IMR-90 (cell line): ENCODE results near the gene LRRC70. TPM values are rescaled to one million over a fixed set of nuclear protein-coding genes. Genes with fewer than 3 reads are reported as not detected.

Source experiments
- ATAC-seq: fragments of 200-7000 bp; cut with Tn5 transposase; 2 replicates; pipeline ENCODE4 v1.9.1; 2020; ENCODE audit warnings: low read depth, mild to moderate bottlenecking, moderate library complexity
- BruUV-seq: library from RNA; stranded (reverse); fragments of 400-500 nt; replicated peaks from 2 replicates; lab custom pipeline; 2021; lab: Mats Ljungman, UMichigan
- CTCF ChIA-PET: fragments of 300-600 bp; formaldehyde crosslinking; extraction: SDS; loops from one replicate; lab custom pipeline; 2021; ENCODE audit warnings: antibody characterized with exemption; lab: Yijun Ruan, JAX
- POLR2A ChIA-PET: fragments of 300-600 bp; sonication (Branson Sonifier 250); formaldehyde crosslinking; loops from one replicate; lab custom pipeline; 2022; ENCODE audit warnings: antibody characterized with exemption; ENCODE audit not compliant: unreplicated experiment; lab: Charles Lee
- DNase-seq: peaks from one replicate; pipeline ENCODE4 v3.0.0; 2013
- H2AFZ ChIP-seq: replicated peaks from 2 replicates; pipeline ENCODE3; 2013; ENCODE audit warnings: low read length, mild to moderate bottlenecking; ENCODE audit not compliant: poor library complexity
- H2AK5ac ChIP-seq: 2 replicates; pipeline ENCODE4 v1.6.1; 2013; ENCODE audit warnings: low read depth, low read length, inconsistent platforms
- H2AK9ac ChIP-seq: replicated peaks from 2 replicates; pipeline ENCODE3; 2013; ENCODE audit warnings: mild to moderate bottlenecking, low read depth, low read length, moderate library complexity; ENCODE audit not compliant: poor library complexity
- H2BK120ac ChIP-seq: 2 replicates; pipeline ENCODE4 v1.6.1; 2013; ENCODE audit warnings: low read depth, low read length, inconsistent platforms
- H2BK15ac ChIP-seq: 3 replicates; pipeline ENCODE4 v1.6.1; 2013; ENCODE audit warnings: low read depth, low read length, inconsistent platforms
- H2BK20ac ChIP-seq: 2 replicates; pipeline ENCODE4 v1.6.1; 2013; ENCODE audit warnings: low read depth, mild to moderate bottlenecking, inconsistent platforms, low read length, moderate library complexity
- H2BK5ac ChIP-seq: 2 replicates; pipeline ENCODE4 v1.6.1; 2013; ENCODE audit warnings: mild to moderate bottlenecking, low read depth, low read length, inconsistent platforms; ENCODE audit not compliant: poor library complexity, severe bottlenecking
- H3K14ac ChIP-seq: replicated peaks from 2 replicates; pipeline ENCODE4 v1.6.1; 2013; ENCODE audit warnings: low read depth, low read length, inconsistent platforms
- H3K18ac ChIP-seq: 2 replicates; pipeline ENCODE4 v1.6.1; 2013; ENCODE audit warnings: low read depth, low read length, control low read depth
- H3K23ac ChIP-seq: 2 replicates; pipeline ENCODE4 v1.6.1; 2013; ENCODE audit warnings: low read depth, low read length, inconsistent platforms
- H3K27ac ChIP-seq: 2 replicates; pipeline ENCODE4 v1.5.1; 2013; ENCODE audit warnings: mild to moderate bottlenecking, control low read depth, low read length; ENCODE audit not compliant: insufficient read depth
- H3K27me3 ChIP-seq: 2 replicates; pipeline ENCODE4 v1.6.1; 2013; ENCODE audit warnings: low read length; ENCODE audit not compliant: control insufficient read depth, insufficient read depth
- H3K36me3 ChIP-seq: 2 replicates; pipeline ENCODE4 v1.6.1; 2013; ENCODE audit warnings: low read length, mixed read lengths; ENCODE audit not compliant: control insufficient read depth, insufficient read depth
- H3K4ac ChIP-seq: 2 replicates; pipeline ENCODE4 v1.6.1; 2013; ENCODE audit warnings: low read depth, low read length, inconsistent platforms
- H3K4me1 ChIP-seq: 2 replicates; pipeline ENCODE4 v1.6.1; 2013; ENCODE audit warnings: low read length, mixed read lengths; ENCODE audit not compliant: control insufficient read depth, insufficient read depth
- H3K4me2 ChIP-seq: 2 replicates; pipeline ENCODE4 v1.6.1; 2013; ENCODE audit warnings: low read depth, mild to moderate bottlenecking, control low read depth, low read length, moderate library complexity
- H3K4me3 ChIP-seq: 2 replicates; pipeline ENCODE4 v1.5.1; 2013; ENCODE audit warnings: low read depth, mild to moderate bottlenecking, control low read depth, low read length, moderate library complexity; ENCODE audit not compliant: insufficient read depth
- H3K56ac ChIP-seq: 2 replicates; pipeline ENCODE4 v1.6.1; 2013; ENCODE audit warnings: low read length, inconsistent platforms; ENCODE audit not compliant: insufficient read depth; ENCODE audit errors: extremely low read depth
- H3K79me1 ChIP-seq, 2 experiments: 2 replicates each; pipeline ENCODE4 v1.6.1; 2013; ENCODE audit warnings: low read length in 2 of 2, inconsistent platforms in 1 of 2, low read depth in 1 of 2
- H3K9ac ChIP-seq: 2 replicates; pipeline ENCODE4 v1.6.1; 2013; ENCODE audit warnings: low read depth, low read length, control low read depth
- H3K9me1 ChIP-seq: 2 replicates; pipeline ENCODE4 v1.6.1; 2013; ENCODE audit warnings: low read length, inconsistent platforms; ENCODE audit not compliant: insufficient read depth
- H3K9me3 ChIP-seq: 2 replicates; pipeline ENCODE4 v1.6.1; 2013; ENCODE audit warnings: low read length; ENCODE audit not compliant: control insufficient read depth, insufficient read depth
- H4K20me1 ChIP-seq: 2 replicates; pipeline ENCODE4 v1.6.1; 2013; ENCODE audit warnings: low read length, inconsistent platforms; ENCODE audit not compliant: insufficient read depth
- H4K5ac ChIP-seq: 2 replicates; pipeline ENCODE4 v1.6.1; 2013; ENCODE audit warnings: mild to moderate bottlenecking, low read depth, low read length, control low read depth
- H4K8ac ChIP-seq, 2 experiments: 2 replicates each; pipeline ENCODE4 v1.6.1; 2013; ENCODE audit warnings: low read depth in 2 of 2, low read length in 2 of 2, control low read depth in 1 of 2, inconsistent platforms in 1 of 2
- H4K91ac ChIP-seq: 2 replicates; pipeline ENCODE4 v1.6.1; 2013; ENCODE audit warnings: low read depth, low read length, inconsistent platforms; ENCODE audit not compliant: insufficient read depth
- CEBPB ChIP-seq: IDR thresholded peaks from 2 replicates; pipeline ENCODE4 v1.6.1; 2012; ENCODE audit warnings: low read depth, low read length, improper control_type of control experiment
- CHD1 ChIP-seq: IDR thresholded peaks from 2 replicates; pipeline ENCODE4 v1.6.1; 2012; ENCODE audit warnings: low read depth, low read length, improper control_type of control experiment
- CTCF ChIP-seq: conservative IDR thresholded peaks from 2 replicates; pipeline ENCODE4 v1.5.1; 2012; ENCODE audit warnings: mild to moderate bottlenecking, low read depth, low read length, improper control_type of control experiment
- FOS ChIP-seq: fragments of 150-350 bp; IDR thresholded peaks from 2 replicates; pipeline ENCODE4 v1.6.1; 2016; ENCODE audit warnings: low read depth, low read length
- MAFK ChIP-seq: IDR thresholded peaks from 2 replicates; pipeline ENCODE4 v1.6.1; 2012; ENCODE audit warnings: low read depth, low read length, improper control_type of control experiment
- MAZ ChIP-seq: IDR thresholded peaks from 2 replicates; pipeline ENCODE4 v1.6.1; 2012; ENCODE audit warnings: low read depth, mild to moderate bottlenecking, low read length, improper control_type of control experiment, moderate library complexity, borderline replicate concordance
- MXI1 ChIP-seq: IDR thresholded peaks from 2 replicates; pipeline ENCODE4 v1.6.1; 2012; ENCODE audit warnings: low read depth, mild to moderate bottlenecking, low read length, moderate library complexity, borderline replicate concordance
- NFE2L2 ChIP-seq: fragments of 150-350 bp; IDR thresholded peaks from 2 replicates; pipeline ENCODE4 v1.6.1; 2016; ENCODE audit warnings: low read depth, mild to moderate bottlenecking, low read length
- POLR2A ChIP-seq: IDR thresholded peaks from 2 replicates; pipeline ENCODE4 v1.6.1; 2012; ENCODE audit warnings: mild to moderate bottlenecking, low read depth, low read length
- RAD21 ChIP-seq: IDR thresholded peaks from 2 replicates; pipeline ENCODE4 v1.6.1; 2012; ENCODE audit warnings: low read length, improper control_type of control experiment
- RCOR1 ChIP-seq: IDR thresholded peaks from 2 replicates; pipeline ENCODE4 v1.6.1; 2012; ENCODE audit warnings: mild to moderate bottlenecking, low read length, improper control_type of control experiment; ENCODE audit not compliant: insufficient replicate concordance
- RFX5 ChIP-seq: IDR thresholded peaks from 2 replicates; pipeline ENCODE4 v1.8.0; 2012; ENCODE audit warnings: low read depth, mild to moderate bottlenecking, low read length, moderate library complexity
- SMC3 ChIP-seq: fragments of 150-350 bp; IDR thresholded peaks from 2 replicates; pipeline ENCODE4 v1.6.1; 2016; ENCODE audit warnings: low read depth, mild to moderate bottlenecking, antibody characterized with exemption, low read length, moderate library complexity
- USF2 ChIP-seq: fragments of 150-350 bp; IDR thresholded peaks from 2 replicates; pipeline ENCODE4 v1.6.1; 2017; ENCODE audit warnings: mild to moderate bottlenecking, antibody characterized with exemption, low read length, low read depth
- WGBS, 2 experiments: methylation state at CpG; one replicate each; pipeline versions ENCODE4 v1.1.5 to v1.1.7; 2013; ENCODE audit warnings: missing lambda C conversion rate in 2 of 2; ENCODE audit not compliant: insufficient read length in 1 of 2; ENCODE audit errors: extremely low coverage in 2 of 2; 5-methylcytosine and 5-hydroxymethylcytosine counted together
- dilution Hi-C: fragments of 300-500 bp; cut with HindIII; formaldehyde crosslinking; loops from one replicate; pipeline ENCODE4 v1.14.3; 2018; ENCODE audit warnings: low sequenced_read_pairs; ENCODE audit not compliant: unreplicated experiment
- in situ Hi-C: fragments of 300-500 bp; cut with MboI; formaldehyde crosslinking; loops from 3 replicates; pipeline ENCODE4 v1.14.3; 2019; ENCODE audit warnings: low sequenced_read_pairs, inconsistent platforms, mixed read lengths
- intact Hi-C: fragments of 100-400 bp; cut with micrococcal nuclease; formaldehyde crosslinking; loops from 2 replicates; pipeline ENCODE4 v1.10.0; 2022
- polyA plus RNA-seq, 3 experiments: library from polyadenylated mRNA; depleted of rRNA; stranded (reverse); fragments of >200 nt; gene quantifications; 2 replicates each; pipeline ENCODE4 v1.2.3, GENCODE V29; 2012; ENCODE audit warnings: low replicate concordance in 1 of 3
- total RNA-seq: library from RNA; depleted of rRNA; stranded (reverse); fragments of >200 nt; gene quantifications from 2 replicates; pipeline ENCODE4 v1.2.3, GENCODE V29; 2012
- TF ChIP-seq, protein P1 (sequence below): fragments of 150-350 bp; IDR thresholded peaks from 2 replicates; pipeline ENCODE4 v1.6.1; 2016; ENCODE audit warnings: low read depth, mild to moderate bottlenecking, low read length, moderate library complexity, borderline replicate concordance

Gene LRRC70
- total and polyA plus RNA-seq, 2 of the 4 experiments (the other 2 are of a cell fraction) = 0.19 to 0.36 TPM

GRCh38 chr5:62568800-62569432 lies 9.7 kb upstream of the LRRC70 start:
- ChIA-PET CTCF (no interaction called here), POLR2A (no interaction called here)
- no peaks in the 10 kb centered on the region for H3K4me1 ChIP-seq
- no peak overlapping the region for H2BK5ac ChIP-seq
- no peaks in the 10 kb centered on the region for H3K9me1 ChIP-seq
- H3K4ac ChIP-seq = no peak overlapping the region
- dilution Hi-C loops (no loop called here), in situ Hi-C loops (no loop called here), intact Hi-C loops (no loop called here)
- no peaks in the 10 kb centered on the region for H4K20me1 ChIP-seq
- no peak overlapping the region for H2BK15ac ChIP-seq
- H2AK5ac ChIP-seq = no peak overlapping the region
- H3K4me2 ChIP-seq = no peak overlapping the region
- H4K91ac ChIP-seq = no peak overlapping the region
- no peak overlapping the region for H2AK9ac ChIP-seq
- DNase-seq (no peak), ATAC-seq (no peak)
- no peak overlapping the region for H2BK120ac ChIP-seq
- no peak overlapping the region for H3K23ac ChIP-seq
- H4K5ac ChIP-seq = no peak overlapping the region
- H3K79me1 ChIP-seq = peaks cover 0 to 2% of the 10 kb centered on the region in 2 experiments; a peak in 1 of 4 replicates
- H2BK20ac ChIP-seq = no peak overlapping the region
- no peak overlapping the region for H4K8ac ChIP-seq
- peaks cover 2% of the 10 kb centered on the region; the same call in 1 of the 2 replicates for H3K36me3 ChIP-seq
- no peaks in the 10 kb centered on the region for H3K27me3 ChIP-seq
- H3K4me3 ChIP-seq = no peak overlapping the region
- no peak overlapping the region for H3K14ac ChIP-seq
- no peak overlapping the region for H2AFZ ChIP-seq
- TF ChIP-seq NFE2L2 (no peak), MAFK (no peak), MXI1 (no peak), RAD21 (no peak), SMC3 (no peak), RFX5 (no peak), CTCF (no peak), USF2 (no peak), RCOR1 (no peak), POLR2A (no peak), CEBPB (no peak), MAZ (no peak), FOS (no peak), CHD1 (no peak)
- TF ChIP-seq, protein P1, sequence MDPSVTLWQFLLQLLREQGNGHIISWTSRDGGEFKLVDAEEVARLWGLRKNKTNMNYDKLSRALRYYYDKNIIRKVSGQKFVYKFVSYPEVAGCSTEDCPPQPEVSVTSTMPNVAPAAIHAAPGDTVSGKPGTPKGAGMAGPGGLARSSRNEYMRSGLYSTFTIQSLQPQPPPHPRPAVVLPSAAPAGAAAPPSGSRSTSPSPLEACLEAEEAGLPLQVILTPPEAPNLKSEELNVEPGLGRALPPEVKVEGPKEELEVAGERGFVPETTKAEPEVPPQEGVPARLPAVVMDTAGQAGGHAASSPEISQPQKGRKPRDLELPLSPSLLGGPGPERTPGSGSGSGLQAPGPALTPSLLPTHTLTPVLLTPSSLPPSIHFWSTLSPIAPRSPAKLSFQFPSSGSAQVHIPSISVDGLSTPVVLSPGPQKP = no peak
- no peak overlapping the region for H3K27ac ChIP-seq
- H3K9me3 ChIP-seq = peaks cover 4% of the 10 kb centered on the region
- no peak overlapping the region for H3K9ac ChIP-seq
- no TSS peak for BruUV-seq
- H3K56ac ChIP-seq = no peak overlapping the region
- no peak overlapping the region for H3K18ac ChIP-seq
- WGBS, 2 experiments = no CpG with 5 or more reads among the region's 2 CpGs
